Esophagus muscularis mucosa (tissue), 4 donors: ENCODE results near the gene SELENOT. TPM values are rescaled to one million over a fixed set of nuclear protein-coding genes. Genes with fewer than 3 reads are reported as not detected.

ENCODE experiments used
- DNase-seq: peaks from one replicate; pipeline ENCODE4 v3.0.0-alpha.2; 2017; ENCODE audit errors: extremely low spot score
- H3K27ac ChIP-seq, 4 donors: fragments of 200-600 bp; sonication (generic); replicated peaks in 1 of 4; 1 replicate in 3 of 4; 2 replicates in 1 of 4; pipeline ENCODE4 v1.5.1; 2016 to 2019; ENCODE audit warnings: mild to moderate bottlenecking in 1 of 4
- H3K27me3 ChIP-seq, 4 donors: fragments of 200-600 bp; sonication (generic); one replicate each; pipeline versions ENCODE4 v1.5.1 to v1.6.0; 2016 to 2019
- H3K36me3 ChIP-seq, 4 donors: fragments of 200-600 bp; sonication (generic); one replicate each; pipeline ENCODE4 v1.5.1; 2016 to 2019
- H3K4me1 ChIP-seq, 4 donors: fragments of 200-600 bp; sonication (generic); one replicate each; pipeline ENCODE4 v1.5.1; 2016 to 2019
- H3K4me3 ChIP-seq, 4 donors: fragments of 200-600 bp; sonication (generic); 1 replicate in 2 of 4; 2 replicates in 2 of 4; pipeline ENCODE4 v1.5.1; 2016 to 2019; ENCODE audit warnings: mild to moderate bottlenecking in 4 of 4, moderate library complexity in 1 of 4
- H3K9me3 ChIP-seq, 4 donors: fragments of 200-600 bp; sonication (generic); 1 replicate in 3 of 4; 2 replicates in 1 of 4; pipeline ENCODE4 v1.5.1; 2016 to 2019
- CTCF ChIP-seq, 3 experiments: fragments of 200-600 bp in 2 of 3; fragments of 450-650 bp in 1 of 3; sonication (generic) in 2 of 3; IDR thresholded peaks; one replicate each; pipeline ENCODE4 v1.5.1; 2017 to 2019; ENCODE audit warnings: antibody characterized with exemption in 3 of 3, mild to moderate bottlenecking in 2 of 3, moderate library complexity in 1 of 3
- EP300 ChIP-seq: sonication (generic); formaldehyde crosslinking; IDR thresholded peaks from one replicate; pipeline ENCODE4 v1.6.1; 2017; ENCODE audit warnings: antibody characterized with exemption
- POLR2A ChIP-seq: fragments of 450-650 bp; IDR thresholded peaks from one replicate; pipeline ENCODE4 v1.6.1; 2017; ENCODE audit warnings: antibody characterized with exemption, moderate library complexity, mild to moderate bottlenecking, low read depth
- POLR2AphosphoS5 ChIP-seq, 2 donors: sonication (generic); formaldehyde crosslinking; IDR thresholded peaks; one replicate each; pipeline ENCODE4 v1.6.1; 2017; ENCODE audit warnings: antibody characterized with exemption in 2 of 2
- WGBS: methylation state at CpG from one replicate; pipeline ENCODE4 v1.1.5; 2018; 5-methylcytosine and 5-hydroxymethylcytosine counted together
- intact Hi-C: fragments of 100-400 bp; cut with DNase I; formaldehyde crosslinking; loops from one replicate; pipeline ENCODE4 v1.15.1; 2023
- total RNA-seq, 4 donors: library from RNA; depleted of rRNA; stranded (reverse); fragments of >200 nt; gene quantifications; one replicate each; pipeline versions ENCODE4 v1.1.0 to v1.2.1, GENCODE V29; 2016

The SELENOT gene
- total RNA-seq, 4 donors from 2014 or later, result 34.5 to 124 (median 67.5) TPM

DNA sequence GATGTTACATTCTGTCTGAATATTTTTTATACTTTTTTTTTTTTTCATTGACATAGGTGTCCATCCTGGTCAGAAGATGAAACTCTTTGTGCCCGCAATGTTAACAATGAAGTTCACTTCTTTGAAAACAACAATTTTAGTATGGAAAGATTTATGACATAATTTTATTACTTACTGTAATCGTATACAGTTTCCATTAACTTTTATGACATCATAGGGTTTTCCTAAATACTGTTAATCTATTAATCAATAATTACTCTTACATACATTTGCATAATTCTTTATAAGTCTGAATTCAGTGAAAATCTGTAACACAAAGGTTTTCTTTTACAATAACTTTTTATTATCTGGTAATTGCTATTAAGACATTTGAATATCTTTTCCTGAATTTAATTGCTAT lies 38.9 kb upstream of the SELENOT start:
- TF ChIP-seq CTCF (IDR thresholded peaks at IDR 0.05) (no peak), POLR2AphosphoS5 (IDR thresholded peaks at IDR 0.05) (no peak), EP300 (no peak), POLR2A (no peak)
- intact Hi-C loops, result no loop called here
- Histone ChIP-seq H3K27me3 (no peaks in the 10 kb centered on the region), H3K36me3 (peaks cover 20 to 70% (median 42%) of the 10 kb centered on the region in 4 donors), H3K4me3 (no peak overlapping the region), H3K27ac (no peak overlapping the region), H3K9me3 (no peaks in the 10 kb centered on the region), H3K4me1 (no peaks in the 10 kb centered on the region)
- 96% methylated on average over 2 of the region's 2 CpGs for WGBS
- no peak for DNase-seq

GRCh38 chr3:150567328-150567727 lies 35.8 kb upstream of the SELENOT start:
- WGBS, result 100% methylated on average over 1 of the region's 1 CpG
- intact Hi-C loops, result no loop called here
- Histone ChIP-seq H3K27ac (no peak overlapping the region), H3K4me1 (no peaks in the 10 kb centered on the region), H3K4me3 (no peak overlapping the region), H3K27me3 (no peaks in the 10 kb centered on the region), H3K9me3 (no peaks in the 10 kb centered on the region), H3K36me3 (peaks cover 27 to 92% (median 63%) of the 10 kb centered on the region in 4 donors)
- no peak for DNase-seq
- no peak for TF ChIP-seq POLR2AphosphoS5 (IDR thresholded peaks at IDR 0.05)

- Histone ChIP-seq H3K27ac (no peak overlapping the region), H3K4me3 (no peak overlapping the region), H3K27me3 (no peaks in the 10 kb centered on the region), H3K4me1 (no peaks in the 10 kb centered on the region), H3K36me3 (peaks cover 20 to 83% (median 57%) of the 10 kb centered on the region in 4 donors), H3K9me3 (no peaks in the 10 kb centered on the region)
- 88% methylated on average over 1 of the region's 1 CpG for WGBS
- intact Hi-C loops, result no loop called here
- no peak for DNase-seq
- TF ChIP-seq POLR2A (no peak), POLR2AphosphoS5 (IDR thresholded peaks at IDR 0.05) (no peak), CTCF (IDR thresholded peaks at IDR 0.05) (no peak), EP300 (no peak)
These were observed 25.3 kb upstream of the SELENOT start for GRCh38 chr3:150577855-150578254.

DNA sequence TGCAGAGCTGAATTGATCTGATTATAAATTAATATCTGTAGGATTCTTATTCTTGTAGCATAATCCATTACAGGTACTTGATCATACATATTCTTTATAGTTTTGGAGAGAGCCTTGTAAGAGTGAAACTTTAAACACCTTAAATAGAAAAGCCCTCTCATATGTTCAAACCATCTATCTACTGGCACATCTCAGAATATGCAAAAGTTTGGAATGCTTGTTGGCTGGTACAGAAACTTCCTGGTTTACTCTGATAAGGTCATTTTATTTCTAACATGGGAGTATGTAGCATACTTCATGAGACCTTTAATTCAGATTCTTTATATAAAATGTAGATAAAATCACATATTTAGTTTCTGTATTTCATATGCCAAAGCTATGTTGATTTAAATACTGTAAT lies 21.9 kb upstream of the SELENOT start:
- peaks cover 32 to 88% (median 66%) of the 10 kb centered on the region in 4 donors for H3K36me3 ChIP-seq
- H3K27me3 ChIP-seq, result no peaks in the 10 kb centered on the region
- no peak overlapping the region for H3K27ac ChIP-seq
- no peak overlapping the region for H3K4me3 ChIP-seq
- intact Hi-C loops, result no loop called here
- DNase-seq, result no peak
- TF ChIP-seq CTCF (IDR thresholded peaks at IDR 0.05) (no peak), POLR2A (no peak), POLR2AphosphoS5 (IDR thresholded peaks at IDR 0.05) (no peak), EP300 (no peak)
- H3K9me3 ChIP-seq, result no peaks in the 10 kb centered on the region
- no peaks in the 10 kb centered on the region for H3K4me1 ChIP-seq

GRCh38 chr3:150582620-150583019 lies 20.5 kb upstream of the SELENOT start:
- H3K36me3 ChIP-seq, result peaks cover 32 to 74% (median 52%) of the 10 kb centered on the region in 4 donors
- H3K27me3 ChIP-seq, result no peaks in the 10 kb centered on the region
- H3K9me3 ChIP-seq, result no peaks in the 10 kb centered on the region
- H3K27ac ChIP-seq, result no peak overlapping the region
- no peak for TF ChIP-seq POLR2A
- TF ChIP-seq POLR2AphosphoS5 (IDR thresholded peaks at IDR 0.05), result no peak
- TF ChIP-seq CTCF (IDR thresholded peaks at IDR 0.05), result no peak
- TF ChIP-seq EP300, result no peak
- WGBS, result 90% methylated on average over 2 of the region's 2 CpGs
- no peaks in the 10 kb centered on the region for H3K4me1 ChIP-seq
- no peak overlapping the region for H3K4me3 ChIP-seq
- intact Hi-C loops, result no loop called here
- no peak for DNase-seq
